NCI-H1417 (cell line): ENCODE results near the gene TNPO2.

Experiments used
- DNase-seq, 3 experiments: peaks; one replicate each; lab custom pipeline; 2025; lab: John Stamatoyannopoulos, UW

Gene TNPO2

GRCh38 chr19:12676384-12676792 lies 47.3 kb downstream of the TNPO2 start:
- DNase-seq = peak; percentile 62 to 86 (median 69)

GRCh38 chr19:12675940-12676339 lies 47.8 kb downstream of the TNPO2 start:
- no peak for DNase-seq

GRCh38 chr19:12675399-12675798 lies 48.3 kb downstream of the TNPO2 start:
- no peak for DNase-seq

- DNase-seq = no peak
These were observed 51.0 kb downstream of the TNPO2 start for GRCh38 chr19:12672744-12673143.

- DNase-seq = no peak
These were observed 53.4 kb downstream of the TNPO2 start for GRCh38 chr19:12670159-12670928.

GRCh38 chr19:12669270-12670158 lies 54.2 kb downstream of the TNPO2 start:
- DNase-seq = peak; percentile 66 to 97 (median 92)

- DNase-seq = peak in 2 of 3 experiments; percentile 73 to 78
These were observed 54.8 kb downstream of the TNPO2 start for GRCh38 chr19:12668932-12669269.

GRCh38 chr19:12668346-12668745 lies 55.4 kb downstream of the TNPO2 start:
- peak in 1 of 3 experiments; percentile 49 for DNase-seq

- no peak for DNase-seq
These were observed 55.9 kb downstream of the TNPO2 start for GRCh38 chr19:12667731-12668302.

- peak; percentile 63 to 88 (median 86) for DNase-seq
These were observed 57.3 kb downstream of the TNPO2 start, which contains the start of the genes MAN2B1 and WDR83 for GRCh38 chr19:12666265-12667048. MAN2B1 (minus strand) TSS chr19:12666742; CDS start chr19:12666701, 41 bp downstream. WDR83 (plus strand) TSS chr19:12666807; CDS start chr19:12669791, 2,984 bp downstream.

- no peak for DNase-seq
These were observed 58.0 kb downstream of the TNPO2 start for GRCh38 chr19:12665671-12666264.

GRCh38 chr19:12665281-12665573 lies 58.5 kb downstream of the TNPO2 start:
- DNase-seq = no peak

- no peak for DNase-seq
These were observed 59.1 kb downstream of the TNPO2 start for GRCh38 chr19:12664406-12665280.

- DNase-seq = no peak
These were observed 62.8 kb downstream of the TNPO2 start for GRCh38 chr19:12660980-12661379.

GRCh38 chr19:12657966-12658365 lies 65.8 kb downstream of the TNPO2 start:
- DNase-seq = no peak

- DNase-seq = no peak
These were observed 66.7 kb downstream of the TNPO2 start for GRCh38 chr19:12656899-12657571.

GRCh38 chr19:12655546-12655945 lies 68.2 kb downstream of the TNPO2 start:
- DNase-seq = no peak

GRCh38 chr19:12652219-12652618 lies 71.5 kb downstream of the TNPO2 start:
- DNase-seq = no peak

- no peak for DNase-seq
These were observed 73.8 kb downstream of the TNPO2 start for GRCh38 chr19:12649941-12650340.
